OCI-LY3 (cell line): ENCODE results near the gene STX5.

Experiments used
- H2AFZ ChIP-seq: fragments of 200-600, 300-600 bp; shearing (Covaris generic); 2 replicates; pipeline ENCODE4 v1.6.0; 2014; ENCODE audit warnings: antibody characterized with exemption, low read depth, low read length
- H3K27ac ChIP-seq: fragments of 200-600, 300-600 bp; sonication (generic); 2 replicates; pipeline ENCODE4 v1.5.1; 2014; ENCODE audit warnings: mild to moderate bottlenecking, low read length, moderate library complexity, mixed read lengths
- H3K27me3 ChIP-seq: fragments of 200-600, 300-600 bp; sonication (generic); 2 replicates; pipeline ENCODE4 v1.6.1; 2014; ENCODE audit warnings: low read depth, low read length, mixed read lengths
- H3K36me3 ChIP-seq: fragments of 200-600, 300-600 bp; sonication (generic); replicated peaks from 2 replicates; pipeline ENCODE3; 2014; ENCODE audit warnings: low read depth, low read length, mixed read lengths
- H3K4me1 ChIP-seq: fragments of 300-600, 200-600 bp; sonication (generic); 2 replicates; pipeline ENCODE4 v1.6.1; 2014; ENCODE audit warnings: low read length, mixed read lengths
- H3K4me2 ChIP-seq: fragments of 200-600, 300-600 bp; sonication (generic); 2 replicates; pipeline ENCODE4 v1.6.1; 2014; ENCODE audit warnings: low read length, mixed read lengths
- H3K4me3 ChIP-seq: fragments of 300-600, 200-600 bp; sonication (generic); 2 replicates; pipeline ENCODE4 v1.5.1; 2014; ENCODE audit warnings: antibody characterized with exemption, mild to moderate bottlenecking, low read length, moderate library complexity
- H3K79me2 ChIP-seq: fragments of 300-600, 200-600 bp; shearing (Covaris generic); 2 replicates; pipeline ENCODE4 v1.6.1; 2014; ENCODE audit warnings: mild to moderate bottlenecking, low read length, mixed read lengths
- H3K9ac ChIP-seq: fragments of 300-600, 200-600 bp; shearing (Covaris generic); 2 replicates; pipeline ENCODE4 v1.6.0; 2014; ENCODE audit warnings: mild to moderate bottlenecking, low read length, moderate library complexity
- H3K9me3 ChIP-seq: fragments of 200-600, 300-600 bp; shearing (Covaris generic); 2 replicates; pipeline ENCODE4 v1.6.1; 2014; ENCODE audit warnings: low read length, mixed read lengths; ENCODE audit not compliant: insufficient read depth
- H4K20me1 ChIP-seq: fragments of 200-600, 300-600 bp; sonication (generic); 2 replicates; pipeline ENCODE4 v1.6.1; 2016; ENCODE audit warnings: low read length, mixed read lengths; ENCODE audit not compliant: insufficient read depth
- CTCF ChIP-seq: fragments of 200-600, 300-600 bp; sonication (generic); IDR thresholded peaks from 2 replicates; pipeline ENCODE4 v1.5.1; 2014; ENCODE audit warnings: antibody characterized with exemption, low read length, low read depth
- EZH2phosphoT487 ChIP-seq: fragments of 200-600 bp; shearing (Covaris generic); IDR thresholded peaks from 2 replicates; pipeline ENCODE4 v1.6.1; 2018; ENCODE audit warnings: antibody characterized with exemption, mixed run types, low read depth

Gene STX5

GRCh38 chr11:62778441-62778840 lies 53.4 kb downstream of the STX5 start:
- H3K4me2 ChIP-seq, result no peak overlapping the region
- H3K27ac ChIP-seq, result no peak overlapping the region
- TF ChIP-seq EZH2phosphoT487 (no peak), CTCF (no peak)
- H3K4me1 ChIP-seq, result no peaks in the 10 kb centered on the region
- H3K79me2 ChIP-seq, result 0 out of 2 replicates have a peak, but pooled peaks cover 6% of the 10 kb centered on the region
- no peaks in the 10 kb centered on the region for H3K9me3 ChIP-seq
- no peak overlapping the region for H3K9ac ChIP-seq
- no peak overlapping the region for H3K4me3 ChIP-seq
- no peaks in the 10 kb centered on the region for H4K20me1 ChIP-seq
- peaks cover 22% of the 10 kb centered on the region for H3K36me3 ChIP-seq
- no peak overlapping the region for H2AFZ ChIP-seq
- no peaks in the 10 kb centered on the region for H3K27me3 ChIP-seq

GRCh38 chr11:62777389-62777788 lies 54.5 kb downstream of the STX5 start:
- TF ChIP-seq CTCF (no peak), EZH2phosphoT487 (no peak)
- H3K27ac ChIP-seq, result no peak overlapping the region
- H3K4me1 ChIP-seq, result 0 out of 2 replicates have a peak, but pooled peaks cover 1% of the 10 kb centered on the region
- H3K4me2 ChIP-seq, result no peak overlapping the region
- no peaks in the 10 kb centered on the region for H4K20me1 ChIP-seq
- H3K9ac ChIP-seq, result no peak overlapping the region
- H3K27me3 ChIP-seq, result no peaks in the 10 kb centered on the region
- peaks cover 16% of the 10 kb centered on the region for H3K36me3 ChIP-seq
- H2AFZ ChIP-seq, result no peak overlapping the region
- no peaks in the 10 kb centered on the region for H3K9me3 ChIP-seq
- peaks cover 9% of the 10 kb centered on the region for H3K79me2 ChIP-seq
- no peak overlapping the region for H3K4me3 ChIP-seq

GRCh38 chr11:62775646-62776045 lies 56.2 kb downstream of the STX5 start:
- Histone ChIP-seq H3K36me3 (peaks cover 12% of the 10 kb centered on the region), H3K4me1 (peaks cover 6% of the 10 kb centered on the region), H3K79me2 (peaks cover 19% of the 10 kb centered on the region), H3K4me2 (no peak overlapping the region), H3K9ac (no peak overlapping the region), H2AFZ (no peak overlapping the region), H3K27me3 (no peaks in the 10 kb centered on the region), H3K4me3 (no peak overlapping the region), H3K9me3 (no peaks in the 10 kb centered on the region), H3K27ac (no peak overlapping the region), H4K20me1 (no peaks in the 10 kb centered on the region)
- TF ChIP-seq EZH2phosphoT487 (no peak), CTCF (no peak)

GRCh38 chr11:62774407-62774806 lies 57.4 kb downstream of the STX5 start:
- H3K36me3 ChIP-seq, result peaks cover 12% of the 10 kb centered on the region
- H3K27me3 ChIP-seq, result no peaks in the 10 kb centered on the region
- no peaks in the 10 kb centered on the region for H4K20me1 ChIP-seq
- H3K9me3 ChIP-seq, result no peaks in the 10 kb centered on the region
- no peak overlapping the region for H3K4me2 ChIP-seq
- no peak for TF ChIP-seq EZH2phosphoT487
- TF ChIP-seq CTCF, result no peak
- H3K79me2 ChIP-seq, result peaks cover 19% of the 10 kb centered on the region
- no peak overlapping the region for H3K9ac ChIP-seq
- no peak overlapping the region for H2AFZ ChIP-seq
- H3K27ac ChIP-seq, result no peak overlapping the region
- H3K4me3 ChIP-seq, result no peak overlapping the region
- peaks cover 15% of the 10 kb centered on the region for H3K4me1 ChIP-seq
